Measurements from ENCODE around the gene DTX3.

DNA sequence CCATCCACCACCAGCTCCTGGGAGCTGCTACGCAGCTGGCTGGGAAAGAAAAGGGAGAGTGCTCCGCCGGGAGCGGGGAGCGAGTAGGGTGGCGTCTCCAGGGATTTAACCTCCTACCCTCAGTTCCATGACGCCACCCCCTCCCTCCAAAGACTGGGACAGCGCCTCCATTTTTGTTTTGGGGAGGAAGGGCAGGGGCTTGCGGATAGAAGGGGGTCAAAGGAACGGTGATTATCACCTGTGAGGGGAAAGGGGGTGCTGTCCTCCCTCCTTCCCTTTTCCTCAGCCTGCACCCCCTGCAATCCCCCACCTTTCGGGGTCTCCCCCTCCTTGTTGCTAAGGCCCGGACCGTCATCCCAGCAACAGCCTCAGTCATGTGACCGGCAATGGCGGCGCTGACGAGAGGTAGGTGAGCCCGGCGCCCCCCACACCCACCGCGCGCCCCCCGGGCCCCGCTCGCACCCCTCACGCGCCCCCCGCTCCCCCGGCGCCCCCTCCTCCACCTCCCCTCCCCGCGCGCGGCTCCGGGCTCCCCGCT is at the start of gene DTX3:
- TF ChIP-seq, protein P1, sequence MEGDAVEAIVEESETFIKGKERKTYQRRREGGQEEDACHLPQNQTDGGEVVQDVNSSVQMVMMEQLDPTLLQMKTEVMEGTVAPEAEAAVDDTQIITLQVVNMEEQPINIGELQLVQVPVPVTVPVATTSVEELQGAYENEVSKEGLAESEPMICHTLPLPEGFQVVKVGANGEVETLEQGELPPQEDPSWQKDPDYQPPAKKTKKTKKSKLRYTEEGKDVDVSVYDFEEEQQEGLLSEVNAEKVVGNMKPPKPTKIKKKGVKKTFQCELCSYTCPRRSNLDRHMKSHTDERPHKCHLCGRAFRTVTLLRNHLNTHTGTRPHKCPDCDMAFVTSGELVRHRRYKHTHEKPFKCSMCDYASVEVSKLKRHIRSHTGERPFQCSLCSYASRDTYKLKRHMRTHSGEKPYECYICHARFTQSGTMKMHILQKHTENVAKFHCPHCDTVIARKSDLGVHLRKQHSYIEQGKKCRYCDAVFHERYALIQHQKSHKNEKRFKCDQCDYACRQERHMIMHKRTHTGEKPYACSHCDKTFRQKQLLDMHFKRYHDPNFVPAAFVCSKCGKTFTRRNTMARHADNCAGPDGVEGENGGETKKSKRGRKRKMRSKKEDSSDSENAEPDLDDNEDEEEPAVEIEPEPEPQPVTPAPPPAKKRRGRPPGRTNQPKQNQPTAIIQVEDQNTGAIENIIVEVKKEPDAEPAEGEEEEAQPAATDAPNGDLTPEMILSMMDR (IDR thresholded peaks at IDR 0.05), result no peak
- no peak for TF ChIP-seq EZH2 (IDR thresholded peaks at IDR 0.05)
